KMS-11 (cell line): ENCODE results near the gene ARID1B.

Experiments used
- H2AFZ ChIP-seq: fragments of 200-600 bp; sonication (generic); 2 replicates; pipeline ENCODE4 v1.6.1; 2016; ENCODE audit warnings: antibody characterized with exemption, mixed run types, low read depth
- H3K27ac ChIP-seq: fragments of 200-600 bp; sonication (generic); 2 replicates; pipeline ENCODE4 v1.6.1; 2016; ENCODE audit warnings: mild to moderate bottlenecking, mixed run types
- H3K27me3 ChIP-seq: fragments of 200-600 bp; sonication (generic); 2 replicates; pipeline ENCODE4 v1.6.1; 2017; ENCODE audit warnings: mild to moderate bottlenecking, low read depth, mixed run types, moderate library complexity; ENCODE audit not compliant: insufficient read depth
- H3K36me3 ChIP-seq: fragments of 200-600 bp; sonication (generic); 2 replicates; pipeline ENCODE4 v1.6.1; 2017; ENCODE audit warnings: mild to moderate bottlenecking, mixed run types; ENCODE audit not compliant: insufficient read depth
- H3K4me1 ChIP-seq: fragments of 200-600 bp; sonication (generic); 2 replicates; pipeline ENCODE4 v1.6.1; 2016; ENCODE audit warnings: mild to moderate bottlenecking, low read depth, mixed run types; ENCODE audit not compliant: poor library complexity, severe bottlenecking
- H3K4me2 ChIP-seq: fragments of 200-600 bp; sonication (generic); 2 replicates; pipeline ENCODE4 v1.7.0; 2016; ENCODE audit warnings: mild to moderate bottlenecking, mixed run types
- H3K4me3 ChIP-seq: fragments of 200-600 bp; sonication (generic); IDR thresholded peaks from 2 replicates; pipeline ENCODE4 v1.6.1; 2017; ENCODE audit warnings: low read depth, low read length, mixed read lengths; ENCODE audit not compliant: insufficient read depth
- H3K79me2 ChIP-seq: fragments of 200-600 bp; sonication (generic); 2 replicates; pipeline ENCODE4 v1.6.1; 2016; ENCODE audit warnings: low read depth, mixed run types; ENCODE audit not compliant: insufficient read depth
- H3K9ac ChIP-seq: fragments of 200-600 bp; sonication (generic); 2 replicates; pipeline ENCODE4 v1.6.1; 2016; ENCODE audit warnings: mild to moderate bottlenecking, mixed run types
- H4K20me1 ChIP-seq: fragments of 200-600 bp; sonication (generic); 2 replicates; pipeline ENCODE4 v1.6.1; 2016; ENCODE audit warnings: mild to moderate bottlenecking, mixed run types; ENCODE audit not compliant: insufficient read depth
- CTCF ChIP-seq: fragments of 200-600 bp; sonication (generic); conservative IDR thresholded peaks from 2 replicates; pipeline ENCODE4 v1.6.1; 2017; ENCODE audit warnings: low read depth, mild to moderate bottlenecking, antibody characterized with exemption, low read length, moderate library complexity, mixed read lengths

Gene ARID1B

GRCh38 chr6:156998794-156999330, 221.7 kb downstream of the ARID1B start:
- H2AFZ ChIP-seq, result no peak overlapping the region
- no peak overlapping the region for H3K4me2 ChIP-seq
- no peaks in the 10 kb centered on the region for H3K27me3 ChIP-seq
- H3K27ac ChIP-seq, result no peak overlapping the region
- H3K4me3 ChIP-seq, result no peak overlapping the region
- H4K20me1 ChIP-seq, result peaks cover 3% of the 10 kb centered on the region; the same call in 1 of the 2 replicates
- no peak overlapping the region for H3K9ac ChIP-seq
- H3K79me2 ChIP-seq, result peaks cover 45% of the 10 kb centered on the region; the same call in 1 of the 2 replicates
- no peaks in the 10 kb centered on the region for H3K36me3 ChIP-seq
- no peak for TF ChIP-seq CTCF
- no peaks in the 10 kb centered on the region for H3K4me1 ChIP-seq

DNA sequence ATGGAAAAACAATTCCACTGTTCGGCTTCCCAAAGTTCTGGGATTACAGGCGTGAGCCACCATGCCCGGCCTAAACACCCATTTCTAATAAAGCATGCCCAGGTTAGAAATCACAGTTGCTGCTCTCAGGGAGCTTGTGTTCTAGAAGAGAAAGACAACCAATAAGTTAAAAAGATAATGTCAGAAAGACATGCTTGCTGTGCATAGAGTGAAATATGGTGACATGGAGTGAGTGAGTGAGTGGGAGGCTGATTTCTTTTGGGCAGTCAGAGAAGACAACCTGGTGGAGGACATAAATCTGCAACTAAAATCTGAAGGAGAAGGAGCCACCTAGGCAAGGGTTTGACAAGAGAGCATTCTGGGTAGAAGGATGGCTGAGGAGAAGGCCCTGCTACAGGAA, 222.6 kb downstream of the ARID1B start:
- H2AFZ ChIP-seq, result no peak overlapping the region
- no peaks in the 10 kb centered on the region for H3K36me3 ChIP-seq
- peaks cover 40% of the 10 kb centered on the region; the same call in 1 of the 2 replicates for H3K79me2 ChIP-seq
- H3K9ac ChIP-seq, result no peak overlapping the region
- no peak overlapping the region for H3K27ac ChIP-seq
- no peaks in the 10 kb centered on the region for H3K27me3 ChIP-seq
- TF ChIP-seq CTCF, result no peak
- H3K4me1 ChIP-seq, result no peaks in the 10 kb centered on the region
- H3K4me3 ChIP-seq, result no peak overlapping the region
- no peak overlapping the region for H3K4me2 ChIP-seq
- peaks cover 3% of the 10 kb centered on the region; the same call in 1 of the 2 replicates for H4K20me1 ChIP-seq

DNA sequence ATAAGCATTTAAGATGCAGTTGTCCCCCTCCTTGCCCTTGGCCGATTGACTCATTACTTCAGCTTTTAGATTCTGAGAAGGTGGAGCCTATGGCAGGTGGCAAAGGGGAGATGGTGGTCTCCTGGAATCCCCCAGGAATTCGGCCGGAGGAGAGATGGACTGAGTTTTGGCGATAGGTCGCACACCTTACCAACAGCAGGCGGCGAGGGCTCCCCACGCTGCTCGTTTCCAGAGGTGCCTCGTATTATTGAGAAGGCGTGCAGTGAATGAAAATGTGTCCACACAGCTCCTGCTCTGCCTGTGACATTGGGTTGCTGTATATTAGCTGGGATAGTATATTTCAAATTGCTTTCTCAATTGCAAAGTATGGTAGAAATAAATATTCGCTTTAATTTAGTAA, 224.5 kb downstream of the ARID1B start:
- TF ChIP-seq CTCF, result no peak
- peaks cover 3% of the 10 kb centered on the region; the same call in 1 of the 2 replicates for H4K20me1 ChIP-seq
- no peaks in the 10 kb centered on the region for H3K4me1 ChIP-seq
- no peaks in the 10 kb centered on the region for H3K27me3 ChIP-seq
- no peak overlapping the region for H3K9ac ChIP-seq
- H3K4me2 ChIP-seq, result no peak overlapping the region
- H3K27ac ChIP-seq, result no peak overlapping the region
- peaks cover 53% of the 10 kb centered on the region for H3K79me2 ChIP-seq
- H3K4me3 ChIP-seq, result no peak overlapping the region
- H2AFZ ChIP-seq, result no peak overlapping the region
- H3K36me3 ChIP-seq, result no peaks in the 10 kb centered on the region

DNA sequence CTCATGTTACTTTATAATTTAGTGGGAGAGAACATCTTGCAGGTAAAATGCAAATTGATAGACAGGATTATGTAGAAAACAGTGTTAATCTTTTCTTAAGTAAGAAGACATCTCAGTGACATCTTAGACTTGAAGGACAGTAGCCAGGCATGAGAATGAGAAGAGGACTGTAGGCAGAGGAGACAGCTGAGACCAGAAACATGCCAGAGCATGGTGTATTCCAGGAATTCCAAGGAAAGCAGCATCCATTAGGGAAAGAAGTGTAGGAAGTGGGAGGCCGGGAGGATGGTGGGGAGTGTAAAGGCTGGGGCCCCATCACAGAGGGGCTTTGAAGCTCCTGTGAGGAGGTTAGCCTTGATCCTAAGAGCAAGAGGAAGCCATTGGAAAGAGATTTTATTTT, 225.6 kb downstream of the ARID1B start:
- Histone ChIP-seq H3K27me3 (no peaks in the 10 kb centered on the region), H3K4me2 (no peak overlapping the region), H3K4me3 (no peak overlapping the region), H3K9ac (no peak overlapping the region), H3K79me2 (peaks cover 64% of the 10 kb centered on the region), H3K36me3 (no peaks in the 10 kb centered on the region), H3K4me1 (no peaks in the 10 kb centered on the region), H4K20me1 (peaks cover 3% of the 10 kb centered on the region; the same call in 1 of the 2 replicates), H3K27ac (no peak overlapping the region), H2AFZ (no peak overlapping the region)
- no peak for TF ChIP-seq CTCF
